OCI-LY3 (cell line): ENCODE results near the gene LSMEM2.

Experiments used
- H2AFZ ChIP-seq: fragments of 200-600, 300-600 bp; shearing (Covaris generic); 2 replicates; pipeline ENCODE4 v1.6.0; 2014; ENCODE audit warnings: antibody characterized with exemption, low read depth, low read length
- H3K27ac ChIP-seq: fragments of 200-600, 300-600 bp; sonication (generic); 2 replicates; pipeline ENCODE4 v1.5.1; 2014; ENCODE audit warnings: mild to moderate bottlenecking, low read length, moderate library complexity, mixed read lengths
- H3K27me3 ChIP-seq: fragments of 200-600, 300-600 bp; sonication (generic); 2 replicates; pipeline ENCODE4 v1.6.1; 2014; ENCODE audit warnings: low read depth, low read length, mixed read lengths
- H3K36me3 ChIP-seq: fragments of 200-600, 300-600 bp; sonication (generic); replicated peaks from 2 replicates; pipeline ENCODE3; 2014; ENCODE audit warnings: low read depth, low read length, mixed read lengths
- H3K4me1 ChIP-seq: fragments of 300-600, 200-600 bp; sonication (generic); 2 replicates; pipeline ENCODE4 v1.6.1; 2014; ENCODE audit warnings: low read length, mixed read lengths
- H3K4me2 ChIP-seq: fragments of 200-600, 300-600 bp; sonication (generic); 2 replicates; pipeline ENCODE4 v1.6.1; 2014; ENCODE audit warnings: low read length, mixed read lengths
- H3K4me3 ChIP-seq: fragments of 300-600, 200-600 bp; sonication (generic); 2 replicates; pipeline ENCODE4 v1.5.1; 2014; ENCODE audit warnings: antibody characterized with exemption, mild to moderate bottlenecking, low read length, moderate library complexity
- H3K79me2 ChIP-seq: fragments of 300-600, 200-600 bp; shearing (Covaris generic); 2 replicates; pipeline ENCODE4 v1.6.1; 2014; ENCODE audit warnings: mild to moderate bottlenecking, low read length, mixed read lengths
- H3K9ac ChIP-seq: fragments of 300-600, 200-600 bp; shearing (Covaris generic); 2 replicates; pipeline ENCODE4 v1.6.0; 2014; ENCODE audit warnings: mild to moderate bottlenecking, low read length, moderate library complexity
- H3K9me3 ChIP-seq: fragments of 200-600, 300-600 bp; shearing (Covaris generic); 2 replicates; pipeline ENCODE4 v1.6.1; 2014; ENCODE audit warnings: low read length, mixed read lengths; ENCODE audit not compliant: insufficient read depth
- H4K20me1 ChIP-seq: fragments of 200-600, 300-600 bp; sonication (generic); 2 replicates; pipeline ENCODE4 v1.6.1; 2016; ENCODE audit warnings: low read length, mixed read lengths; ENCODE audit not compliant: insufficient read depth
- EZH2phosphoT487 ChIP-seq: fragments of 200-600 bp; shearing (Covaris generic); IDR thresholded peaks from 2 replicates; pipeline ENCODE4 v1.6.1; 2018; ENCODE audit warnings: antibody characterized with exemption, mixed run types, low read depth
- TF ChIP-seq, protein P1 (sequence below): fragments of 200-600, 300-600 bp; sonication (generic); IDR thresholded peaks from 2 replicates; pipeline ENCODE4 v1.5.1; 2014; ENCODE audit warnings: antibody characterized with exemption, low read length, low read depth

Gene LSMEM2

GRCh38 chr3:50320853-50321335, 42.0 kb downstream of the LSMEM2 start:
- H3K27me3 ChIP-seq = no peaks in the 10 kb centered on the region
- peaks cover 31% of the 10 kb centered on the region for H3K4me1 ChIP-seq
- no peaks in the 10 kb centered on the region for H3K9me3 ChIP-seq
- H3K27ac ChIP-seq = peak overlapping the region; percentile 74
- H3K9ac ChIP-seq = peak overlapping the region; percentile 86
- peaks cover 19% of the 10 kb centered on the region for H3K79me2 ChIP-seq
- TF ChIP-seq, protein P1, sequence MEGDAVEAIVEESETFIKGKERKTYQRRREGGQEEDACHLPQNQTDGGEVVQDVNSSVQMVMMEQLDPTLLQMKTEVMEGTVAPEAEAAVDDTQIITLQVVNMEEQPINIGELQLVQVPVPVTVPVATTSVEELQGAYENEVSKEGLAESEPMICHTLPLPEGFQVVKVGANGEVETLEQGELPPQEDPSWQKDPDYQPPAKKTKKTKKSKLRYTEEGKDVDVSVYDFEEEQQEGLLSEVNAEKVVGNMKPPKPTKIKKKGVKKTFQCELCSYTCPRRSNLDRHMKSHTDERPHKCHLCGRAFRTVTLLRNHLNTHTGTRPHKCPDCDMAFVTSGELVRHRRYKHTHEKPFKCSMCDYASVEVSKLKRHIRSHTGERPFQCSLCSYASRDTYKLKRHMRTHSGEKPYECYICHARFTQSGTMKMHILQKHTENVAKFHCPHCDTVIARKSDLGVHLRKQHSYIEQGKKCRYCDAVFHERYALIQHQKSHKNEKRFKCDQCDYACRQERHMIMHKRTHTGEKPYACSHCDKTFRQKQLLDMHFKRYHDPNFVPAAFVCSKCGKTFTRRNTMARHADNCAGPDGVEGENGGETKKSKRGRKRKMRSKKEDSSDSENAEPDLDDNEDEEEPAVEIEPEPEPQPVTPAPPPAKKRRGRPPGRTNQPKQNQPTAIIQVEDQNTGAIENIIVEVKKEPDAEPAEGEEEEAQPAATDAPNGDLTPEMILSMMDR = no peak
- no peak for TF ChIP-seq EZH2phosphoT487
- H3K4me2 ChIP-seq = peak overlapping the region; percentile 87
- peak overlapping the region; percentile 93 for H2AFZ ChIP-seq
- peak overlapping the region; percentile 84 for H3K4me3 ChIP-seq
- peaks cover 28% of the 10 kb centered on the region for H3K36me3 ChIP-seq
- no peaks in the 10 kb centered on the region for H4K20me1 ChIP-seq

DNA sequence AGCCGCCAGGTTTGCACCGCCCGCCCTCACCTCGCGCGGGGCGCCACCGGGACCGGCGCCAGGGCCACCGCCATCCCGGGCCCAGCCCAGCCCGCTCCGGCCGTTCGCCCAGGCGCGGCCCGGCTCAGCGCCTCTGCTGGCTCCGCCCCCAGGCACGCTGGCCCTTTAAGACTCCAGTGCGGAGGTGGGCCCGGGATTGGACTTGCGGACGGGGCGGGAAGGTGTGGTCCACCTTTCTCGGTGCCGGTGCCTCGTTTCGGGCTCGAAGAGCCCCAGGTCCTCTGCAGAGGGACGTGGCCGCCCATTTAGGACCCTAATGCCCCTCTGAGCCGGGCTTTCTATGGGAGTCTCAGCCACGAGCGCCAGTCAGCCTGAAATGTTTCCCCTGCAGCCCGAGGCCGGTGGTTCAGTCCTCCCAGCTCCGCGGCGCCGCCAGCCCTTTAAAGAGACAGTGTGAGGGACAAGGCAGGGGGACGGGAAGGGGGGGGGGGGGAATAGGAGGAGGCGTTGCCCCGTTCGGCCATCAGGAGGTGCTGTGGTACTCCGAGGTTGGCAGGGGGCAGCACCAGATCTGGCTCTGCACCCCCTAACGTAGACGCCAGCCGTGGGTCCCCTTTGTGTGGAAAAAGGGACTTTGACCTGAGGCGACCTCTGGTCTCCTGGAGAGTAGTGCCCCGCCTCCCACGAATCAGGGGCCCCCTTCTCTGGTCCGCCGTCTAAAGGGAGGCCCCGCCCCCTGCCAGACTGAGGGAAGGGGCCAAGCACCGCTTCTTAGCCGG, 42.6 kb downstream of the LSMEM2 start:
- H3K4me2 ChIP-seq = peak overlapping the region; percentile 87
- TF ChIP-seq, protein P1 = peak; percentile 61
- TF ChIP-seq EZH2phosphoT487 = no peak
- peak overlapping the region; percentile 93 for H2AFZ ChIP-seq
- peaks cover 24% of the 10 kb centered on the region for H3K36me3 ChIP-seq
- peak overlapping the region; percentile 86 for H3K9ac ChIP-seq
- H3K79me2 ChIP-seq = peaks cover 23% of the 10 kb centered on the region
- no peaks in the 10 kb centered on the region for H3K27me3 ChIP-seq
- H3K9me3 ChIP-seq = no peaks in the 10 kb centered on the region
- no peaks in the 10 kb centered on the region for H4K20me1 ChIP-seq
- peaks cover 31% of the 10 kb centered on the region for H3K4me1 ChIP-seq
- peak overlapping the region; percentile 74 for H3K27ac ChIP-seq
- H3K4me3 ChIP-seq = peak overlapping the region; percentile 84

GRCh38 chr3:50322115-50322385, 43.2 kb downstream of the LSMEM2 start:
- Histone ChIP-seq H3K36me3 (peaks cover 22% of the 10 kb centered on the region), H3K27ac (0 out of 2 replicates have a peak overlapping the region, but pooled peaks have one; percentile 74)

More at GRCh38 chr3:50322115-50322385, 43.2 kb downstream of the LSMEM2 start:
- Histone ChIP-seq H3K9ac (peak overlapping the region; percentile 86), H3K4me1 (peaks cover 32% of the 10 kb centered on the region), H2AFZ (no peak overlapping the region), H3K79me2 (peaks cover 27% of the 10 kb centered on the region), H3K27me3 (no peaks in the 10 kb centered on the region), H3K4me2 (peak overlapping the region; percentile 87), H3K4me3 (peak overlapping the region; percentile 84), H3K9me3 (no peaks in the 10 kb centered on the region), H4K20me1 (no peaks in the 10 kb centered on the region)
- TF ChIP-seq EZH2phosphoT487 = no peak
- TF ChIP-seq, protein P1 = no peak
